IPS DF 6.9 (cell line): ENCODE measurements around the gene PGRMC1.
"Not testable (repeated sequence)": the region's sequence is repeated elsewhere in the genome, so short reads cannot be mapped to it uniquely, and the experiment has no call there.

Experiments
- DNase-seq: peaks from one replicate; pipeline ENCODE4 v3.0.0-alpha.2; 2013; ENCODE audit warnings: low read depth, low spot score
- H3K27ac ChIP-seq: one replicate; pipeline ENCODE4 v1.5.1; 2013; ENCODE audit warnings: low read length, control low read depth
- H3K27me3 ChIP-seq: 2 replicates; pipeline ENCODE4 v1.6.1; 2013; ENCODE audit warnings: mild to moderate bottlenecking, low read length; ENCODE audit not compliant: control insufficient read depth, insufficient read depth
- H3K36me3 ChIP-seq: 2 replicates; pipeline ENCODE4 v1.6.1; 2013; ENCODE audit warnings: low read length; ENCODE audit not compliant: control insufficient read depth, insufficient read depth
- H3K4me1 ChIP-seq: 2 replicates; pipeline ENCODE4 v1.6.1; 2013; ENCODE audit warnings: low read length; ENCODE audit not compliant: control insufficient read depth, insufficient read depth
- H3K4me3 ChIP-seq: 2 replicates; pipeline ENCODE4 v1.5.1; 2013; ENCODE audit warnings: mild to moderate bottlenecking, low read length
- H3K9me3 ChIP-seq: 2 replicates; pipeline ENCODE4 v1.6.1; 2013; ENCODE audit warnings: low read length, inconsistent platforms; ENCODE audit not compliant: control insufficient read depth, insufficient read depth
- WGBS: extraction: QIAGEN DNeasy Blood & Tissue Kit; methylation state at CpG from one replicate; pipeline ENCODE4 v1.1.7; 2013; ENCODE audit warnings: mixed read lengths, missing lambda C conversion rate; ENCODE audit not compliant: insufficient read length, insufficient coverage; 5-methylcytosine and 5-hydroxymethylcytosine counted together

PGRMC1 gene

DNA sequence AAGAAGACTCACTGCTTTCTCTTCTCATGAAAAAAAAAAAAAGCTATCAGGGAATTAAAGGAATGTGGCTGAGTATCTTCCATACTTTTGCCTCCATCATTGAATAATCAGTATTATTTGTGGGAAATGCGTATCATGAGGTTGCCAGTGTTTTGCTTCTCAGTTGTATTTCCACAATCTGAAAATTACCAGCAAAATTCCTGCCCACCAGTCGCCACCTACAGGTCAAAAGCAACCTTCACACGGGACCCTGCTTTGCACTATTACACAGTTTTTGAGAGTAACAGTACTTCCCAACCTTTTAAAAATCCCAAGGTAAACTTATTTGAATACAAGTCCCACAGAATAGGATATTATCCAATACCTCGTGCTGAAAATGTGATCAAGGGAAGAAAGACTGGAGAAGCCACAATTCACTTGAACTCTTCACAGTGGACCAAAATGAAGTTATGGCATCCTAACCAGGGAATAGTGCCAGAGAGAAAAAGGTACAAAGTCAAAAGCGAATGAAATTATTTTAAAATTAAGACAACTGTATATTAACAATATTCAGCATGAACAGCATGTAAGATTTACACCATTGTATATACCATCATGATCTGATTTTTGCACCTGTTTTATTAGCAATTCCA lies 30.4 kb downstream of the PGRMC1 start:
- Histone ChIP-seq H3K27ac (no peak overlapping the region), H3K27me3 (no peaks in the 10 kb centered on the region; the same call in 1 of the 2 replicates), H3K9me3 (no peaks in the 10 kb centered on the region), H3K36me3 (no peaks in the 10 kb centered on the region), H3K4me3 (no peak overlapping the region), H3K4me1 (no peaks in the 10 kb centered on the region)
- no CpG with 5 or more reads among the region's 5 CpGs for WGBS
- no peak for DNase-seq

DNA sequence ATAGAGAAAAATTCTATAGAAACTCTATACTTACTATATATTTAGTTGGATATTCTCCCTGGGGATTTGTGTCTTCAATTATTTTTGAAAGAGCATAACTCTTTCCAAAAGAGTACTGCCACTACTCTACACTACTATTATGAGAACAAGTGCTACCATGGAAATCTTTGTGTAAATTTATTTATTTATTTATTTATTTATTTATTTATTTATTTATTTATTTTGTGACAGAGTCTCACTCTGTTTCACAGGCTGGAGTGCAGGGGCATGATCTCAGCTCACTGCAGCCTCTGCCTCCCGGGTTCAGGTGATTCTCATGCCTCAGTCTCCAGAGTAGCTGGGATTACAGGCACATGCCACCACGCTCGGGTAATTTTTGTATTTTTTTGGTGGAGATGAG lies 31.0 kb downstream of the PGRMC1 start:
- H3K4me3 ChIP-seq, H3K9me3 ChIP-seq, H3K36me3 ChIP-seq, H3K27ac ChIP-seq, H3K4me1 ChIP-seq, DNase-seq, H3K27me3 ChIP-seq: not testable (repeated sequence)
- no CpG with 5 or more reads among the region's 3 CpGs for WGBS

DNA sequence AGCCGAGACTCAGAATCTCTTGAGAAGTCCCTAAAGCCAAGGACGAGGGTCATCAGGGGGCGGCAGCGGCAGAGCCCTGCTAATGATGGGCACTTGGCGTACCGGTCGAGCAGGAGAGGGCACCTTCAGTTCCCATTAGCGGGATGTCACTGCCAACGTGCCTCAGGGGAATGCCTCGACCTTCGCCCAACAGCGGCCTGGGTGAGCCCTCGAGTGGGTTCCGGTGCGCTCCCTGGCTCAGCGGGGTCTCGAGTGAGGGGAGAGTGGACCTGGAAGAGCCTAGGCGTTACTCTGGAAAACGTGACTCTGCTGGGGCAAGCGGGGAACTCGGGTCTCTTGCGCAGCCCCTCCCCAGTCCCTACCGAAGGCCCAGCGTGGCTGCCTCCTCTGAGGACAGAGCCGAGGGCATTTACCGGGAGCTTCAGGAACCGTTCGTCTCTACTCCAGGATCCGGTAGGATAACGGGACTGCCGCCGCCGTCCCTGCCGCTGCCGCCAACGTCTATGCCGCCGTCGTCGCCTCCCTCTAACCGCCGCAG lies 36.9 kb downstream of the PGRMC1 start:
- Histone ChIP-seq H3K36me3 (no peaks in the 10 kb centered on the region), H3K27ac (no peak overlapping the region), H3K9me3 (no peaks in the 10 kb centered on the region), H3K4me3 (peak overlapping the region; percentile 43; the same call in 1 of the 2 replicates), H3K27me3 (peaks cover 10% of the 10 kb centered on the region), H3K4me1 (no peaks in the 10 kb centered on the region; the same call in 1 of the 2 replicates)
- no CpG with 5 or more reads among the region's 42 CpGs for WGBS
- DNase-seq = no peak

DNA sequence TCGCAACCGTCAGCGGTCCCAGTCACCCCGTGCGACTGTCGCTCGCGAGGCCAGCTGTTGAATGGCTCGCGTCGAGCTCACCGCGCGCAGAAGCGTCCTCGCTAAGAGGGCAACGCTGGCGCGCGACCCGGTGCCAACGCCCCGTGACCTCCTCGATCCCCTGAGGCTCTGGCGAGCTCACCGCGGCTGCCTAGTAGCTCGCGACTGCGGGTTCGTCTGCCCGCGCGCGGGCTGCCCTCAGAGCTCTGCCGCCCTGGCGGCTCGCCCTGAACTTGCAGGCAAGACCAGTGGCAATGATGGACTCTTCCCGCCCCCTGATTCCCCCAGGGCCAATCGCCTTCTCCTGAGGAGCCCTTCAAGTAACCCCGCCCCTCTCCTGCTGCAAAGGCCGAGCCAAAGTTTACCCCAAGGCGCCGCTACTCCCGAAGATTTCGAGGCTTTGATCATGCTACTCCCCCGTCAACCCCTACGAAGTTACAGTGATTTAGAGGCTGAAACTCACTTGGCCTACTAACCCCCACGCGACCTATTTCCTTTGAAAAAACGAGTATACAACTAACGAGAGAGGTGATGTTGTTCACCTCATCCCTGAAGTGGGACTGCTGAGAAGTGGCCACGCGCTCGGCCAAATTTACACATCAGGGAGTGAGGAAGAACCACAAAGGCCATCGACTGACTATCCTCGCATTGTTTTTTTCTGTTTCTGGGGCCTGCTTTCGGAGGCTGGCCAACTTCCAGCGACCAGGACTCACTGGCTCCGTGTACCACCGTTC lies 37.5 kb downstream of the PGRMC1 start:
- DNase-seq = peak; percentile 31
- H3K9me3 ChIP-seq = no peaks in the 10 kb centered on the region
- H3K4me1 ChIP-seq = no peaks in the 10 kb centered on the region; the same call in 1 of the 2 replicates
- no peak overlapping the region for H3K27ac ChIP-seq
- WGBS = no CpG with 5 or more reads among the region's 61 CpGs
- H3K4me3 ChIP-seq = peak overlapping the region; percentile 43; the same call in 1 of the 2 replicates
- peaks cover 10% of the 10 kb centered on the region for H3K27me3 ChIP-seq
- no peaks in the 10 kb centered on the region for H3K36me3 ChIP-seq

DNA sequence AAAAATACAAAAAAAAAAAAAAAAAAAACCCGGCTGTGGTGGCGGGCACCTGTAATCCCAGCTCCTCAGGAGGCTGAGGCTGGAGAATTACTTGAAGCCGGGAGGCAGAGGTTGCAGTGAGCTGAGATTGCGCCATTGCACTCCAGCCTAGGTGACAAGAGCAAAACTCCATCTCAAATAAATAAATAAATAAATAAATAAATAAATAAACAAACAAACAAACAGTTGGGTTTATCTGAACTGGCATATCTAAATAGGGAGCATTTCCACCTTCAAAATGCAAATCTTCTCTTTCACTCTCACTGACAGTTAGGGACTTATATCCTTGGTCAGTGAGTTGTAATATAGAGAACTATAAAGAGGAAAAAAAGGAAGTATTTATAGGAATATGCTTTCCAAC lies 46.3 kb downstream of the PGRMC1 start:
- not testable (repeated sequence) for H3K4me1 ChIP-seq, H3K9me3 ChIP-seq, DNase-seq, H3K27me3 ChIP-seq, H3K4me3 ChIP-seq, H3K27ac ChIP-seq, H3K36me3 ChIP-seq
- WGBS = no CpG with 5 or more reads among the region's 4 CpGs

DNA sequence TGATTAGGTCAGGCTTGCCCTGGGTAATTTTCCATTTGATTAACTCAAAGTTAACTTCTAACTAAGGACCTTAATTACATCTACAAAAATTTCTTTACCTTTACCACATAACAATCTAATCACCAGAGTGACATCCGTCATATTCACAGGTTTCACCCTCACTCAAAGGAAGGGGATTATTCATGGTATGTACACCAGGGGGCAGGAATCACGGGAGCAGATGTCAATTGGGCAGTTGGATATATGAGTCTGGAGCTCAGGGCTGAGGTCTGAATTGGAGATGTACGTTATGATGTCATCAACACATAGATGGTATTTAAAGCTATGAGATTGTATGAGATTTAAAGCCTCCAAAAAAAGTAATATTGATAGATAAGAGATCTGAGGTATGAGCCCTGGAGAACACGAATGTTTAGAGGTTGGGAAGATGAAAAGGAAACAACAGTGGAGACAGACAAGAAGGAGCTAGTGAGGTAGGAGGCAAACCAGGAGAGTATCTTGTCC lies 52.9 kb downstream of the PGRMC1 start:
- no peaks in the 10 kb centered on the region; the same call in 1 of the 2 replicates for H3K4me1 ChIP-seq
- no peak overlapping the region for H3K4me3 ChIP-seq
- H3K36me3 ChIP-seq = no peaks in the 10 kb centered on the region
- no peak for DNase-seq
- H3K27ac ChIP-seq = no peak overlapping the region
- no peaks in the 10 kb centered on the region for H3K9me3 ChIP-seq
- 100% methylated on average over 1 of the region's 4 CpGs for WGBS
- no peaks in the 10 kb centered on the region for H3K27me3 ChIP-seq

DNA sequence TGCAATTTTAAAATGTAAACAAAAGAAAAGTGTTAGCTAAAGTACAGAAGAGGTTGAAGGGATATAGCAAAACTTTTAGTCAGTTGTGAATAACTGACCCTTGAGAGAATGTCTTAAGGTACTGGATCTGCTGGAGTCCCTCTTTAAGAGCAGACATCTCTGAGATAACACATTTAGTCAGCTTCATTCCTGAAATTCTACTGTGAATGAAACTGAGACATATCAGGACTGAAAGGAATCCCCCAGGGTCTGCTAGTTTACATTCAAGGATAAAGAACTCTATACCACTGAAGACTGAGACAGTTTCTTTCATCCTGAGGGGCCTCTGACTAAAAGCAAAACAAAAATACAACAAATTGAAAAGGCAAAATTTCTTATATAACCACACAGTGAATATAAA lies 54.4 kb downstream of the PGRMC1 start:
- H3K9me3 ChIP-seq = no peaks in the 10 kb centered on the region
- H3K27ac ChIP-seq = no peak overlapping the region
- no peak overlapping the region for H3K4me3 ChIP-seq
- no peaks in the 10 kb centered on the region for H3K36me3 ChIP-seq
- DNase-seq = no peak
- no peaks in the 10 kb centered on the region for H3K27me3 ChIP-seq
- no peaks in the 10 kb centered on the region; the same call in 1 of the 2 replicates for H3K4me1 ChIP-seq

DNA sequence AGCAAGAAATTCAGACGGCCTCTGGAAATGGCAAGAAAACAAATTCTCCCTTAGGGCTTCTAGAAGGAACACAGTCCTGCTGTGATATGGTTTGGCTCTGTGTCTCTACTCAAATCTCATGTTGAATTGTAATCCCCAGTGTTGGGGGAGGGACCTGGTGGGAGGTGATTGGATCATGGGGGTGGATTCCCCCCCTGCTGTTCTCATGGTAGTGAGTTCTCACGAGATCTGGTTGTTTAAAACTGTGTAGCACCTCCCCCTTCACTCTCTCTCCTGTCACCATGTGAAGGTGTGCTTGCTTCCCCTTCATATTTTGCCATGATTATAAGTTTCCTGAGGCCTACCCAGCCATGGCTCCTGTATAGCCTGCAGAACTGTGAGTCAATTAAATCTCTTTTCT lies 55.2 kb downstream of the PGRMC1 start:
- H3K4me1 ChIP-seq, H3K36me3 ChIP-seq, DNase-seq, H3K4me3 ChIP-seq, H3K27ac ChIP-seq, H3K9me3 ChIP-seq, H3K27me3 ChIP-seq: not testable (repeated sequence)
- WGBS = no CpG with 5 or more reads among the region's 2 CpGs

DNA sequence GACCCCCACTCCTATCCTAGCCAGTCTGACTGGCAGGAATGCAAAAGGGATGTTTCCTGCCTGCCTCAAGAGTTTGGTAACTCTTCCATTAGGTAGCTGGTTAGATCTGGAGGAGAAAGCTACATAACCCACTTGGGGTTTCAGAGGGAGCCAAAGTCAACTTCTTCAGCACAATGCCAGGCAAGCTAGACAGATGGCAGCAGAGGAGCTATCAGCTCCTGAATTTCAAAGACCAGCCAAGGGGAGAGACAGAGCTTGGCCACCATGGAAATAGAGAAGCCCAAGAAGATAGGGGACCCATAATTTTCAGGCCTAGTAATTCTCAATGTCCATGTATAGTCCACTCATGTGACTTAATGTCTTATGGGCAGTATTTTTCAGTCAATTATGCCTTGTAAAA lies 56.4 kb downstream of the PGRMC1 start:
- H3K4me1 ChIP-seq = no peaks in the 10 kb centered on the region; the same call in 1 of the 2 replicates
- no peaks in the 10 kb centered on the region for H3K27me3 ChIP-seq
- DNase-seq = no peak
- no peaks in the 10 kb centered on the region for H3K36me3 ChIP-seq
- no peak overlapping the region for H3K4me3 ChIP-seq
- no peak overlapping the region for H3K27ac ChIP-seq
- no peaks in the 10 kb centered on the region for H3K9me3 ChIP-seq
